ENCODE data around the gene TAT. TPM values are rescaled to one million over a fixed set of nuclear protein-coding genes. Genes with fewer than 3 reads are reported as not detected.

Gene TAT
- total RNA-seq, 1 donor from 2014 or later, result not detected

GRCh38 chr16:71570144-71570543 lies 6.7 kb downstream of the TAT start:
- no peak overlapping the region for H3K27ac Mint-ChIP-seq (ENCODE audit: unreplicated experiment)
- H3K4me1 Mint-ChIP-seq, result peaks cover 9% of the 10 kb centered on the region

GRCh38 chr16:71569621-71570020 lies 7.3 kb downstream of the TAT start:
- no peak for DNase-seq (ENCODE audit: low read depth, low spot score)
- Mint-ChIP-seq H3K27me3 (ENCODE audit: low read depth) (peaks cover 42% of the 10 kb centered on the region), H3K36me3 (ENCODE audit: low read depth) (no peaks in the 10 kb centered on the region), H3K4me3 (no peak overlapping the region), H3K27ac (ENCODE audit: unreplicated experiment) (no peak overlapping the region), H3K4me1 (peaks cover 9% of the 10 kb centered on the region), H3K9me3 (no peaks in the 10 kb centered on the region)
- TF ChIP-seq CTCF (conservative IDR thresholded peaks at IDR 0.05), result no peak

More at GRCh38 chr16:71570144-71570543, 6.7 kb downstream of the TAT start:
- TF ChIP-seq CTCF (conservative IDR thresholded peaks at IDR 0.05), result no peak
- peaks cover 40% of the 10 kb centered on the region for H3K27me3 Mint-ChIP-seq (ENCODE audit: low read depth)
- H3K4me3 Mint-ChIP-seq, result no peak overlapping the region
- DNase-seq (ENCODE audit: low read depth, low spot score), result no peak
- no peaks in the 10 kb centered on the region for H3K9me3 Mint-ChIP-seq
- H3K36me3 Mint-ChIP-seq (ENCODE audit: low read depth), result no peaks in the 10 kb centered on the region

- Mint-ChIP-seq H3K27ac (ENCODE audit: unreplicated experiment) (no peak overlapping the region), H3K9me3 (no peaks in the 10 kb centered on the region), H3K4me3 (no peak overlapping the region), H3K4me1 (peaks cover 16% of the 10 kb centered on the region), H3K27me3 (ENCODE audit: low read depth) (peaks cover 36% of the 10 kb centered on the region), H3K36me3 (ENCODE audit: low read depth) (no peaks in the 10 kb centered on the region)
- no peak for DNase-seq (ENCODE audit: low read depth, low spot score)
- TF ChIP-seq CTCF (conservative IDR thresholded peaks at IDR 0.05), result no peak
These were observed 8.3 kb downstream of the TAT start for GRCh38 chr16:71568551-71568950.

- H3K27ac Mint-ChIP-seq (ENCODE audit: unreplicated experiment), result no peak overlapping the region
- no peak for DNase-seq (ENCODE audit: low read depth, low spot score)
- no peak for TF ChIP-seq CTCF (conservative IDR thresholded peaks at IDR 0.05)
- H3K4me3 Mint-ChIP-seq, result no peak overlapping the region
- H3K4me1 Mint-ChIP-seq, result peaks cover 16% of the 10 kb centered on the region
- H3K9me3 Mint-ChIP-seq, result no peaks in the 10 kb centered on the region
- no peaks in the 10 kb centered on the region for H3K36me3 Mint-ChIP-seq (ENCODE audit: low read depth)
- H3K27me3 Mint-ChIP-seq (ENCODE audit: low read depth), result peaks cover 32% of the 10 kb centered on the region
These were observed 9.0 kb downstream of the TAT start for GRCh38 chr16:71567931-71568330.

GRCh38 chr16:71565812-71566700 lies 10.8 kb downstream of the TAT start:
- peaks cover 3% of the 10 kb centered on the region for H3K36me3 Mint-ChIP-seq (ENCODE audit: low read depth)
- H3K4me3 Mint-ChIP-seq, result peak overlapping the region; percentile 96
- H3K9me3 Mint-ChIP-seq, result peaks cover 6% of the 10 kb centered on the region
- peak; percentile 0 for TF ChIP-seq CTCF (conservative IDR thresholded peaks at IDR 0.05)
- DNase-seq (ENCODE audit: low read depth, low spot score), result no peak
- H3K27me3 Mint-ChIP-seq (ENCODE audit: low read depth), result peaks cover 30% of the 10 kb centered on the region
- peaks cover 16% of the 10 kb centered on the region for H3K4me1 Mint-ChIP-seq
- H3K27ac Mint-ChIP-seq (ENCODE audit: unreplicated experiment), result peak overlapping the region; percentile 79
